Fibroblast of lung (primary cell): Measurements from ENCODE around the gene SYT7. TPM values are rescaled to one million over a fixed set of nuclear protein-coding genes. Genes with fewer than 3 reads are reported as not detected.

Experiments
- DNase-seq, 2 donors: peaks; one replicate each; pipeline versions ENCODE4 v3.0.0 to v3.0.0-alpha.2; 2010; ENCODE audit warnings: low read depth in 2 of 2
- H2AFZ ChIP-seq: 2 replicates; pipeline ENCODE4 v1.5.1; 2012; ENCODE audit warnings: low read length, control low read depth, inconsistent platforms
- H3K27ac ChIP-seq: 2 replicates; pipeline ENCODE4 v1.5.1; 2011; ENCODE audit warnings: low read length, control low read depth; ENCODE audit not compliant: insufficient read depth
- H3K27me3 ChIP-seq: 2 replicates; pipeline ENCODE4 v1.5.1; 2011; ENCODE audit warnings: mild to moderate bottlenecking, low read length; ENCODE audit not compliant: control insufficient read depth, insufficient read depth
- H3K36me3 ChIP-seq: 2 replicates; pipeline ENCODE4 v1.5.1; 2011; ENCODE audit warnings: low read length; ENCODE audit not compliant: control insufficient read depth, insufficient read depth
- H3K4me1 ChIP-seq: 2 replicates; pipeline ENCODE4 v1.5.1; 2011; ENCODE audit warnings: low read length; ENCODE audit not compliant: control insufficient read depth, insufficient read depth; ENCODE audit errors: extremely low read depth
- H3K4me2 ChIP-seq: 2 replicates; pipeline ENCODE4 v1.5.1; 2011; ENCODE audit warnings: low read length, control low read depth; ENCODE audit not compliant: insufficient read depth; ENCODE audit errors: extremely low read depth
- H3K4me3 ChIP-seq, 4 experiments: fragments of 200-600 bp in 1 of 4; sonication (generic) in 1 of 4; replicated peaks in 1 of 4; 2 replicates each; pipeline ENCODE4 v1.5.1; 2011 to 2016; ENCODE audit warnings: low read length in 4 of 4, low read depth in 3 of 4, mild to moderate bottlenecking in 3 of 4, control low read depth in 2 of 4, inconsistent platforms in 1 of 4, mixed read lengths in 1 of 4; ENCODE audit not compliant: insufficient read depth in 1 of 4; ENCODE audit errors: control extremely low read depth in 1 of 4
- H3K79me2 ChIP-seq: 2 replicates; pipeline ENCODE4 v1.5.1; 2012; ENCODE audit warnings: mild to moderate bottlenecking, low read length, inconsistent platforms; ENCODE audit not compliant: control insufficient read depth, insufficient read depth
- H3K9ac ChIP-seq: 2 replicates; pipeline ENCODE4 v1.5.1; 2011; ENCODE audit warnings: mild to moderate bottlenecking, low read length, control low read depth; ENCODE audit not compliant: insufficient read depth
- H3K9me3 ChIP-seq: 2 replicates; pipeline ENCODE4 v1.5.1; 2012; ENCODE audit warnings: low read depth, low read length; ENCODE audit not compliant: control insufficient read depth, insufficient read depth
- H4K20me1 ChIP-seq: 2 replicates; pipeline ENCODE4 v1.5.1; 2011; ENCODE audit warnings: low read length; ENCODE audit not compliant: control insufficient read depth, insufficient read depth; ENCODE audit errors: extremely low read depth
- EZH2 ChIP-seq: IDR thresholded peaks from 2 replicates; pipeline ENCODE4 v1.5.1; 2012; ENCODE audit warnings: low read length, control low read depth, mild to moderate bottlenecking; ENCODE audit errors: missing control alignments
- polyA plus RNA-seq, 2 donors: library from polyadenylated mRNA; depleted of rRNA in 1 of 2; stranded (reverse) in 1 of 2; unstranded in 1 of 2; fragments of >200 nt; gene quantifications; 2 replicates each; pipeline ENCODE4 v1.2.1, GENCODE V29; 2011 to 2012; ENCODE audit warnings: missing spikeins in 1 of 2
- total RNA-seq: library from RNA; depleted of rRNA; stranded (reverse); fragments of >200 nt; gene quantifications from 2 replicates; pipeline ENCODE4 v1.2.1, GENCODE V29; 2014
- TF ChIP-seq, protein P1 (sequence below), 2 donors: IDR thresholded peaks in 1 of 2; conservative IDR thresholded peaks in 1 of 2; 1 replicate in 1 of 2; 2 replicates in 1 of 2; pipeline ENCODE4 v1.5.1; 2011 to 2012; ENCODE audit warnings: low read length in 2 of 2, control low read depth in 1 of 2, inconsistent platforms in 1 of 2, low read depth in 1 of 2, mild to moderate bottlenecking in 1 of 2

Gene SYT7
- total and polyA plus RNA-seq, 2 donors (not counting 1 experiment from before 2014, with no cell fraction given), result 2.5 to 25.9 TPM

DNA sequence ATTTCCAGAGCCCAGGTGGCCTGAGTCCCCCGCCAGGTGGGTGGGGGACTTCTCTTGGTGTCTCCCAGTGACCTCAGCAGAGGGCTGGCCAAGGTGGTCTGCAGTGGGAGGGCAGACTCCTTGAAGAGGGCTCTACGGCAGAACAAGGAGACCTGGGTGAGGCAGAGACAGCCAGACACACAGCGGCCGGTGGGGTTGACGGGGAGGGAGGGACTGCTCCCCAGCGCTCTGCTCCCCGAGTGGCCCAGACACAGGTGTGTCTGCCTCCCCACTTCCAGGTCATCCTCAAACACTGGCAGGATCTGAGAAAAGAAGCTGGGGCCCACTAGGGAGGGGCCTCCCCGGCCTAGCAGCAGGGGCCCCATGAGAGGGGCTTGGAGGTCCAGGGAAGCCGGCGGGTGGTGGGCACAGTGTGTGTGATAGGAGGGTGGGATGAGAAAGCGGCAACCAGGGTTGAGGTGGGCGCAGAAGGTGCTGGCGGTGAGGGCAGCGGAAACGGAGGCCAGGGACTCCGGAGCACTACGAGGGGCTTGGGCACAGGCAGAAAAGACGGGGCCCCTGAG lies 30.1 kb downstream of the SYT7 start:
- TF ChIP-seq, protein P1, sequence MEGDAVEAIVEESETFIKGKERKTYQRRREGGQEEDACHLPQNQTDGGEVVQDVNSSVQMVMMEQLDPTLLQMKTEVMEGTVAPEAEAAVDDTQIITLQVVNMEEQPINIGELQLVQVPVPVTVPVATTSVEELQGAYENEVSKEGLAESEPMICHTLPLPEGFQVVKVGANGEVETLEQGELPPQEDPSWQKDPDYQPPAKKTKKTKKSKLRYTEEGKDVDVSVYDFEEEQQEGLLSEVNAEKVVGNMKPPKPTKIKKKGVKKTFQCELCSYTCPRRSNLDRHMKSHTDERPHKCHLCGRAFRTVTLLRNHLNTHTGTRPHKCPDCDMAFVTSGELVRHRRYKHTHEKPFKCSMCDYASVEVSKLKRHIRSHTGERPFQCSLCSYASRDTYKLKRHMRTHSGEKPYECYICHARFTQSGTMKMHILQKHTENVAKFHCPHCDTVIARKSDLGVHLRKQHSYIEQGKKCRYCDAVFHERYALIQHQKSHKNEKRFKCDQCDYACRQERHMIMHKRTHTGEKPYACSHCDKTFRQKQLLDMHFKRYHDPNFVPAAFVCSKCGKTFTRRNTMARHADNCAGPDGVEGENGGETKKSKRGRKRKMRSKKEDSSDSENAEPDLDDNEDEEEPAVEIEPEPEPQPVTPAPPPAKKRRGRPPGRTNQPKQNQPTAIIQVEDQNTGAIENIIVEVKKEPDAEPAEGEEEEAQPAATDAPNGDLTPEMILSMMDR (conservative IDR thresholded peaks at IDR 0.05 in 1 of 2, IDR thresholded peaks at IDR 0.05 in 1 of 2; ENCODE audit: low read depth in 1 of 2, low read length in 2 of 2), result no peak
- TF ChIP-seq EZH2, result no peak
- Histone ChIP-seq H3K27ac (no peak overlapping the region), H3K4me1 (peaks cover 5% of the 10 kb centered on the region), H3K79me2 (no peaks in the 10 kb centered on the region), H3K36me3 (no peaks in the 10 kb centered on the region), H2AFZ (no peak overlapping the region), H3K4me3 (no peak overlapping the region), H3K9ac (no peak overlapping the region), H4K20me1 (no peaks in the 10 kb centered on the region), H3K4me2 (no peak overlapping the region), H3K27me3 (peaks cover 22% of the 10 kb centered on the region), H3K9me3 (no peaks in the 10 kb centered on the region)
- DNase-seq, result no peak

- no peak overlapping the region for H3K4me2 ChIP-seq
- H3K4me3 ChIP-seq, result no peak overlapping the region
- no peak overlapping the region for H3K27ac ChIP-seq
- peaks cover 18% of the 10 kb centered on the region for H3K27me3 ChIP-seq
- DNase-seq, result no peak
- H4K20me1 ChIP-seq, result no peaks in the 10 kb centered on the region
- no peaks in the 10 kb centered on the region for H3K79me2 ChIP-seq
- no peak overlapping the region for H2AFZ ChIP-seq
- H3K36me3 ChIP-seq, result no peaks in the 10 kb centered on the region
- no peaks in the 10 kb centered on the region for H3K9me3 ChIP-seq
- peaks cover 5% of the 10 kb centered on the region for H3K4me1 ChIP-seq
- TF ChIP-seq, protein P1 (conservative IDR thresholded peaks at IDR 0.05 in 1 of 2, IDR thresholded peaks at IDR 0.05 in 1 of 2; ENCODE audit: low read depth in 1 of 2, low read length in 2 of 2), result no peak
- no peak for TF ChIP-seq EZH2
- H3K9ac ChIP-seq, result no peak overlapping the region
Measured at GRCh38 chr11:61549662-61550568, 31.0 kb downstream of the SYT7 start.

DNA sequence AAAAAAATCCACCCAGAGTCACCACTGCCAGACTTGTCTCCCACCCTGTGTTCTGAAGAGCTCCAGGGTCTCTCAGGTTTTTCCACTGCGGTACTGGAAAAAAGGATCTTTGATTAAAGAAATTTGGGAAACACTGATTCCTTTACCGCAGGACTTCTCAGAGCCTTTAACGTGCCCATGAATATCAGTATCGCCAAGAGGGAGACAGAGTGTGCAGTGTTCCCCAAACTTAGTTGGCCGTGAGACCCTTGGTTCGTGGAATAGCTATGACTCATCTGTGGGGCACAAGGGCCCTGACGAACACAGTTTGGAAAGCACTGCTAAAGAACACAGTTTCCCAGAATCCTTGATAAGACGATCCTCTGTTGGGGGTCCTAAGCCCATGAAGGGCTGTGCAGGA lies 31.7 kb downstream of the SYT7 start:
- Histone ChIP-seq H3K27ac (no peak overlapping the region), H4K20me1 (no peaks in the 10 kb centered on the region), H3K27me3 (peaks cover 11% of the 10 kb centered on the region), H2AFZ (no peak overlapping the region), H3K36me3 (no peaks in the 10 kb centered on the region), H3K4me2 (no peak overlapping the region), H3K79me2 (no peaks in the 10 kb centered on the region), H3K4me3 (no peak overlapping the region), H3K4me1 (peaks cover 5% of the 10 kb centered on the region), H3K9me3 (no peaks in the 10 kb centered on the region), H3K9ac (no peak overlapping the region)
- TF ChIP-seq, protein P1 (conservative IDR thresholded peaks at IDR 0.05 in 1 of 2, IDR thresholded peaks at IDR 0.05 in 1 of 2; ENCODE audit: low read depth in 1 of 2, low read length in 2 of 2), result no peak
- no peak for TF ChIP-seq EZH2
- DNase-seq, result no peak
